Astrocyte of the cerebellum (primary cell): ENCODE measurements around the gene FOXR1.

Source experiments
- DNase-seq: peaks from one replicate; pipeline ENCODE4 v3.0.0-alpha.2; 2011; ENCODE audit warnings: low read depth
- H3K4me3 ChIP-seq: 2 replicates; pipeline ENCODE4 v1.5.1; 2011; ENCODE audit warnings: mild to moderate bottlenecking, low read depth, low read length, moderate library complexity
- CTCF ChIP-seq: IDR thresholded peaks from 2 replicates; pipeline ENCODE4 v1.5.1; 2012; ENCODE audit warnings: low read length, low read depth, moderate library complexity, mild to moderate bottlenecking; ENCODE audit errors: missing control alignments
- in situ Hi-C: cut with HindIII; loops from 2 replicates; pipeline ENCODE4 v1.10.0; 2017; ENCODE audit warnings: low sequenced_read_pairs

The FOXR1 gene

DNA sequence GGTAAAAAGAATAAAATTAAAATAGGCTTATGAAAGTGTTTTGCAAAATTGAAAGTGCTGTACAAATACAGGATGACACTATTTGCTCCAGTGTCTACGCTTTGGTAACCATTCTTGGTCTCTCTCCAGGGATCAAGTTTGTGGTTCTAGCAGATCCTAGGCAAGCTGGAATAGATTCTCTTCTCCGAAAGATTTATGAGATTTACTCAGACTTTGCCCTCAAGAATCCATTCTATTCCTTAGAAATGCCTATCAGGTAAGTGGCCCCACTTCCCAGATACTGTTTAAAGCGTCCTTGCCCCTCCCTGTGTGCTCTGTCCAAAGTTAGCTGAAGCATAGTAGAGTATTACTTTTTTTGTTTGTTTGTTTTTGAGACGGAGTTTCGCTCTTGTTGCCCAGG is 50.1 kb downstream of the FOXR1 start:
- no peak overlapping the region for H3K4me3 ChIP-seq
- in situ Hi-C loops: no loop called here
- no peak for TF ChIP-seq CTCF
- DNase-seq: no peak

GRCh38 chr11:119023741-119024140 is 52.2 kb downstream of the FOXR1 start:
- DNase-seq: no peak
- in situ Hi-C loops: no loop called here
- H3K4me3 ChIP-seq: no peak overlapping the region
- TF ChIP-seq CTCF: no peak

DNA sequence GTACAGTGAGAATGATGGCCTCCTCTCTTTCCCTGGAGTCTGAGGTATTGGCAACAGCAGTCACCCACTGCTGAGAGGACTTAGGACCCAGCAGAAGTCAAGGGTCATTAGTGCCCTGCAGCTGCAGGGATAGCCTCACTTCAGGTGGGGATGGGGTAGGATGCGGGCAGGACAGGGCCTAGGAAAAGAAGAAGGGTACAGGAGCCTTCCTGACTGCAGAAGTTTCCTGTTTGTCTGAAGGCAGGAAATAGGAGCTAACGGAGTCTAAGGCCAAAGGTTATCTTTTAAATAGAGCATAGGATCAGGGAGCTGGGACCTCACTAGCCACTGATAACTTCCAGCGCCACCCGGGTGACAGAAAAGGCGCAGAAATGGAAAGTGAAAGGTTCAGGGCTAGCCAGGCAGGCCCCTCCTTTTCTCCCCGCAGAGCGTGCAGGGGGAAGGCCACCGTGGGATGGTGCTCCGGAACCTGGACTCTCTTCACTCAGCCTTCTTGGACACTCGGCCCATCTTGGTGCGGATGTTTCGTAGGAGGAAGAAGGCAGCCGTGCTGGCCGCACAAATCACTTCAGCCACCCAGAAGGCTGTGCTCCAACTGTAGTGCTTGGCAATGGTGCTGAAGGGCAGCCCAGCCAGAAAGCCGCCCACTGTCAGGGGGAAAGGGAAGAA is 53.0 kb downstream of the FOXR1 start:
- no peak overlapping the region for H3K4me3 ChIP-seq
- in situ Hi-C loops: no loop called here
- no peak for DNase-seq
- no peak for TF ChIP-seq CTCF

DNA sequence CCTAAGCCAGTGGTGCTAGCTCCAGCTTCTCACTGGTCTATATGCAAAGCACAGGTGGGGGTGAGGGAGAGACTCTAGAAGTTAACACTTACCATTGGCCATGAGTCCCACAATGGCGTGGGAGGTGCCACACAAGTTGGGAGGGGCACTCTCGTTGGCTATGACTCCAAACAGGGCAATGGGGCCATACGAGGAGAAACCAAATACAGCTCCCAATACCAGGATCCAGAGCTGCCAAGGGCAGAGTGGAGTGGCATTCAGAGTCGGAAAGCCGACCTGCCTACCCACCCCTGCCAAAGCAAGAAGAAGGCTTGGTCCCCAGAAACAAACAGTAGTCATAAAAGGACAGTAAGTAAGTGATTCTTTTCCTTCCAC is 53.5 kb downstream of the FOXR1 start:
- no peak for DNase-seq
- no peak for TF ChIP-seq CTCF
- in situ Hi-C loops: no loop called here
- no peak overlapping the region for H3K4me3 ChIP-seq

GRCh38 chr11:119025541-119025940 is 54.0 kb downstream of the FOXR1 start:
- in situ Hi-C loops: no loop called here
- no peak overlapping the region for H3K4me3 ChIP-seq
- TF ChIP-seq CTCF: no peak
- DNase-seq: no peak

- in situ Hi-C loops: no loop called here
- no peak overlapping the region for H3K4me3 ChIP-seq
These were observed 54.6 kb downstream of the FOXR1 start for GRCh38 chr11:119025978-119026766.

More at GRCh38 chr11:119025978-119026766, 54.6 kb downstream of the FOXR1 start:
- no peak for TF ChIP-seq CTCF
- no peak for DNase-seq
